Upper lobe of left lung (tissue), 4 donors: ENCODE results near the gene PRM2.

Experiments
- EP300 ChIP-seq, 4 donors: sonication (generic); formaldehyde crosslinking; IDR thresholded peaks; one replicate each; pipeline ENCODE4 v1.5.1; 2017; ENCODE audit warnings: antibody characterized with exemption in 4 of 4, control low read depth in 2 of 4
- POLR2A ChIP-seq, 4 donors: fragments of 450-650 bp; IDR thresholded peaks; one replicate each; pipeline ENCODE4 v1.5.1; 2016 to 2017; ENCODE audit warnings: antibody characterized with exemption in 4 of 4, mild to moderate bottlenecking in 2 of 4
- POLR2AphosphoS5 ChIP-seq, 2 donors: sonication (generic); formaldehyde crosslinking; IDR thresholded peaks; one replicate each; pipeline ENCODE4 v1.5.1; 2017; ENCODE audit warnings: antibody characterized with exemption in 2 of 2
- TF ChIP-seq, protein P1 (sequence below), 6 experiments: fragments of 450-650 bp in 4 of 6; fragments of 200-600 bp in 2 of 6; sonication (generic) in 2 of 6; IDR thresholded peaks; one replicate each; pipeline ENCODE4 v1.5.1; 2016 to 2019; ENCODE audit warnings: antibody characterized with exemption in 6 of 6

DNA sequence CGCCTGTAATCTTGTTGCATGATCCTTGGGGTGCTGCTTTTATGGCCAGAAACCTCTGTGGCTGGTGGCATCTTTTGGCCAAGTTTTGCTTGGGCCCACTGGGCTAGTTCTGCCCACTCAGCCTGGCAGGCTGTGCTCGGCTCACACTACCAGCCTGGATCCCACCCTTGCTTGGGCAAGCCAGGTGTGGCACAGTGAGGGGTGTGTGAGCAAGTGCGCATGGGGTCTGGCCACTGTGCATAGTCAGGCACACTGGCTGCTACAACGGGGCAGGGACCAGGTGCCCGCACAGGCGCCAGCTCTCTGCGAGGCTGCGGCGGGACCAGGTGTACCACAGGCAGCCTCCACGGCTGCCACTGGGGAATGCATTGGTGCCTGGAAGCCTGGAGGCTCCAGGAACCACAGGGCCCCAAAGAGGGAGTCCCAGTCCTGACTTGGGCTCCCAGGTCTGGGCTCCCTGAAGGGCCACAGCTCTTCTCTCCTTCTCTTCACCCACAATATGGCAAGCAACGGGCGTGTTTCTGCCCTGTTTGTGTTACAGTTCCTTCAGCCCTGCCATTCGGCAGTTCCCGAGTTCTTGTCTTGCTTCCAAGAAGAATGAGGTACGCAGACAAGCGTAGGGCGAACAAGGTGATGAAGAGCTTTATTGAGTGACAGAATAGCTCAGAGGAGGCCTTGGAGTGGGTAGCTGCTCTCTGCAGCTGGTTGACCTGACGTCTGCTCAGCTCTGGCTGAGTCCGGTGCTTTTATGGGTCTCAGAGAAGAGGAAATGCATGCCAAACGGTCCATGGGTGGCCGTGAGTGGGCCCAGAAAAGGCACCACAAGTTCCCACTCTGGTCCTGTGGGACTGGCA lies 31.6 kb upstream of the PRM2 start:
- TF ChIP-seq, protein P1, sequence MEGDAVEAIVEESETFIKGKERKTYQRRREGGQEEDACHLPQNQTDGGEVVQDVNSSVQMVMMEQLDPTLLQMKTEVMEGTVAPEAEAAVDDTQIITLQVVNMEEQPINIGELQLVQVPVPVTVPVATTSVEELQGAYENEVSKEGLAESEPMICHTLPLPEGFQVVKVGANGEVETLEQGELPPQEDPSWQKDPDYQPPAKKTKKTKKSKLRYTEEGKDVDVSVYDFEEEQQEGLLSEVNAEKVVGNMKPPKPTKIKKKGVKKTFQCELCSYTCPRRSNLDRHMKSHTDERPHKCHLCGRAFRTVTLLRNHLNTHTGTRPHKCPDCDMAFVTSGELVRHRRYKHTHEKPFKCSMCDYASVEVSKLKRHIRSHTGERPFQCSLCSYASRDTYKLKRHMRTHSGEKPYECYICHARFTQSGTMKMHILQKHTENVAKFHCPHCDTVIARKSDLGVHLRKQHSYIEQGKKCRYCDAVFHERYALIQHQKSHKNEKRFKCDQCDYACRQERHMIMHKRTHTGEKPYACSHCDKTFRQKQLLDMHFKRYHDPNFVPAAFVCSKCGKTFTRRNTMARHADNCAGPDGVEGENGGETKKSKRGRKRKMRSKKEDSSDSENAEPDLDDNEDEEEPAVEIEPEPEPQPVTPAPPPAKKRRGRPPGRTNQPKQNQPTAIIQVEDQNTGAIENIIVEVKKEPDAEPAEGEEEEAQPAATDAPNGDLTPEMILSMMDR (IDR thresholded peaks at IDR 0.05): no peak
- TF ChIP-seq POLR2AphosphoS5 (IDR thresholded peaks at IDR 0.05) (no peak), EP300 (IDR thresholded peaks at IDR 0.05) (no peak), POLR2A (IDR thresholded peaks at IDR 0.05) (no peak)
